ENCODE data around the gene GEMIN7.
A peak's percentile ranks its signal among the peaks of the same experiment; 100 is the strongest.

The GEMIN7 gene

DNA sequence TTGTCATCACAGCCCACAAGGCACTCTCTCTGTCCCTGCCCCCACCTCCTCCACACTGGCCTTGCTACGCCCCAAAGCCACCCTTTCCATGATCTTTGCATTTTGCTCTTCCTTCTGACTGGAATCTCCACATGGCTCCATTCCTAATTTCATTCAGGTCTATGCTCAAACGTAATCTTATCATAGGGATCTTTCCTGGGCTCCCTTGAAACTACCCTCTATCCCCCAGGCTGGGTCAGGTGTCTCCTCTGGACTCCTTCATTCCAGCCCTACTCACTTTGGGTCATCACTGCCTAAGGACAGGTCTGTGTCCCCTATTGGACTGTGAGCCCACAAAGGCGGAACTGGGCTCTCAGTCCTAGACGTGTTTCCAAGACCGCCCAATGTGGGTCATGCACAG, 3.1 kb downstream of the GEMIN7 start:
- no peak for DNase-seq

DNA sequence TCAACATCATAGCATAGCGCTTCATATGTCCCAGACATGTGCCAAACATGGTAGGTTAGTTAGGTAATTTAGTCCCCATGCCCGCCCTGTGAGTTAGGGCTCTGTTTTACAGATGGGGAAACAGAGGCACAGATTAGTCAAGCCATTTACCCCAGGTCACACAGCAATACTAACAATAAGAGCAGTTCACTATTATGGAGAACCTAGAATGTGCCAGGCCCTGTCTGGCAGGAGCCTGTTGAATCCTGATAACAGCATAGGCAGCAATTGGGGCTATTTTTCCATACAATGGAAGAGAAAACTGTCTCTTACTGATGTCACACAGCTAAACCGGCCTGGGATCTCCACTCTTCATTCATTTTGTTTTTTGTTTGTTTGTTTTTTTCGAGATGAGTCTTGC, 7.4 kb downstream of the GEMIN7 start:
- no peak for DNase-seq

DNA sequence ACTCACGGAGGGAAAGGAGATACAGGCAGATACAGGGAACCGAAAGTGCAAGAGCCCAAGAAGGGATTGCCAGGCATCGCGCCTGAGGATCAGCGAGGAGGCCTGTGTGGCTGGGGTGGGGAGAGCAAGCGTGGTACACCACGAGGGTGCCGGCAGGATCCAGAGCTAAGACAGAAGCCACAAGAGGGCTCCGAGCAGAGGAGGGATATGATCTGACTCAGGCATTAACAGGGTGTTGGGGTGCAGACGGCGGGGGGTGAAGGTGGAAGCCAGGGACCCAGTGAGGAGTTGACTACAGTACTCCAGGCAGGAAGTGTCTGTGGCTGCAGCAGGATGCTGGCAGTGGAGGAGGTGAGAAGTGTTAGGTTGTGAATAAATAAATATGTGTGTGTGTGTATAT, 8.5 kb downstream of the GEMIN7 start:
- peak in 1 of 58 donors; percentile 5 for DNase-seq

DNA sequence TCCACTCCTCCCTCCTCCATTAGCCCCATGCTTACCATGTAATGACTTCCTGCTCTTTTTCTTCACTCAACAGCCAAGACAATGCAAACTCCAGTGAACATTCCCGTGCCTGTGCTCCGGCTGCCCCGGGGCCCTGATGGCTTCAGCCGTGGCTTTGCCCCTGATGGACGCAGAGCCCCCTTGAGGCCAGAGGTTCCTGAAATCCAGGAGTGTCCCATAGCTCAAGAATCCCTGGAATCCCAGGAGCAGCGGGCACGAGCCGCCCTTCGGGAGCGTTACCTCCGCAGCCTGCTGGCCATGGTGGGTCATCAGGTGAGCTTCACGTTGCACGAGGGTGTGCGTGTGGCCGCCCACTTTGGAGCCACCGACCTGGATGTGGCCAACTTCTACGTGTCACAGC, 11.0 kb downstream of the GEMIN7 start:
- no peak for DNase-seq

DNA sequence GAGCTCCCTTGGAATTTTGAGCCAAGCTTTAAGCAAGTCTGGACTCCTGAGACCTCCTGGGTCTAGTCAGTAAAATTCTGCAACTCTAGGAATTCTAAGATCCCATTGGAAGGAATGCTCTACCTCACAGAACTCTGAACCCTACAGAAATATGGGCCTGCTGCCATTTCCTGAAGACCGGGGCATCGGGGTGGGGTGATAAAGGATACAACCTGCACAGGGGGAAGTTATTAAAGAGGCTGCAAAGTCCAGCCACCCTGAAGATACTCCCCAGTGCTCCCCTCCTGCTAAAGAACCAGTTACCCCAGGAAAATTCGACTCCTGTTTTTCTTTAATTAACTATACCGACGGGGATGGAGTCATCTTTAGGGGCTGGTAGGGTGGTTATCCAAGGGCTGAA, 11.5 kb downstream of the GEMIN7 start:
- DNase-seq, result no peak

DNA sequence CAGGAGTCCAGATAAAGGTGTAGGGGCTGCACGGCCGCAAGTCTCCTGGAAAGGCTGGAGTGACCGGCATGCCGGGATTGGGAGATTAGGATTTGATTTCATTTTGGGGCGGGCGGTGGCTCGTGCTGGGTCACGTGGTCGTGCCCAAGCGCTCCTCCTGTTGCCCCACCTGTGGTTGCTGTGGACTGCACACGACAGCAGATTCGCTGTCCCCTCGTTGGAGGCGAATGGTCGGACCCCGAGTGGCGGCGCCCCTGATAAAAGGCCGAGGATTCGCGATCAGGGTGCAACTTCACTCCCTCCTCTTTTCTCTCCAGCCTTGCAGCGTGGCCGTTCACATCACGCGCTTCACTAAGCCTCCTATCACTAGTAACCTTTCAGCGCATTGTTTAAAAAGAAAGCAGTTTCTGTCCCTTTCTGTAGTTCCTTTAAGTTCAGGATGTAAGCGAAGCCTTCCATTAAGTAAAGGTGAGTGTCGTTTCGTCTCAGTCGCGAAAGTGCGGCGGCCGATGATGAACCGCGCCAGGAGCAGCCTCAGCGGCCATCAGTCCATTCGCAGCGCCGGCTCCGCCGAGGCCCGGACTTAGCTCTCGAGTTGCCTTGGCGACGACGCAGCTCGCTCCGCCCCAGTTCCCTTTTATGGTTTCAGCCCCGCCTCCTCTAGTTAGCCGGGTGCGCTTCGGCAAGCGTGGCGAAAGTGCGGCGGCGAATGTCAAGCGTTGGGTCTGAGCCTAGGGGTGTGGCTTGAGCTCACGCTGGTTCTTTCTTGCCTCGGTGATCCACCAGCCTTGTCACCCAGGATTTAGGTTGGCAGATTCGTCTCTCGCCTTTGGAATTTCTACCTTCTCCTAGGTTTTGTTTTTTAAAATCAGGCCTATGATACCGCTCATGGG, 12.2 kb downstream of the GEMIN7 start:
- peak; percentile 83 to 99 (median 98) for DNase-seq

DNA sequence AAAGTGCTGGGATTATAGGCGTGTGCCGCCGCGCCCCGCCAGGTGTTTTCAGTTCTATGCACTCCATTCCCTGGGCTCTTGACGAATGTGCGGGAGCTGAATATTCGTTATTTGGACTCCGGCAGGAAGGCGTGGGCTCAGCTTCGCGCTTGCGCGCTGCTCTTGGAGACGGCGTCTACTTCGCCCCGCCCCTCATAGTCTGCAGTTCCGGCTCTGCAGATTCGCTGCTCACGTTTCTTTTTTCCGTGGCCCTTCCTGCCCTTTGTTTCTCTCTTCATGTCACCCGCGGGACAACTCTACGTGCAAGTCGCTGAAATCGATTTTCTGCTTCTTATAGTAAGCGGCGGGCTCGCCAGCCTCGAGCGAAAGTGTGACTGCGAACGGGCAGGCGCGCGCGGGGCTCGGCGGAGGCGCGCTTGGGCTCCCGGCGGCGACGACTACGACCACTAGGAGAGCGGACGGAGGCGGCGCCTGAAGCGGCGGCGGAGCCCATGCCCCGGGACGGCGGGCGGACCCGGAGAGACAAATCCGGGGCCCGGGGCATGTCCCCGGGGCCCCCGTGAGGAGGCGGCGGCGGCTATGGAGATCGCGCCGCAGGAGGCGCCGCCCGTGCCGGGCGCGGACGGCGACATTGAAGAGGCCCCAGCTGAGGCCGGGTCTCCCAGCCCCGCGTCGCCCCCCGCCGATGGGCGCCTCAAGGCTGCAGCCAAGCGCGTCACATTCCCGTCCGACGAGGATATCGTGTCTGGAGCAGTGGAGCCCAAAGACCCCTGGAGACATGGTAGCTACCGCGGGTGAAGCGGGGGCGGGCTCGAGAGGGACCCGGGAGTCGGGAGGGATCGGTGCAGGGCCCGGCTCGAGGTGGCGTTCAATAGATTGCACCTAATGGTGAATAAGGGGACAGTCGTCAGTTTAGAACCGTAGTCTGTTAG, 14.0 kb downstream of the GEMIN7 start, which contains the start of gene PPP1R37:
Gene PPP1R37 (plus strand): TSS at position 433 of the 932 bp plus-strand sequence. CDS start 147 bp downstream, at position 580.
- DNase-seq, result peak; percentile 42 to 94 (median 87)

DNA sequence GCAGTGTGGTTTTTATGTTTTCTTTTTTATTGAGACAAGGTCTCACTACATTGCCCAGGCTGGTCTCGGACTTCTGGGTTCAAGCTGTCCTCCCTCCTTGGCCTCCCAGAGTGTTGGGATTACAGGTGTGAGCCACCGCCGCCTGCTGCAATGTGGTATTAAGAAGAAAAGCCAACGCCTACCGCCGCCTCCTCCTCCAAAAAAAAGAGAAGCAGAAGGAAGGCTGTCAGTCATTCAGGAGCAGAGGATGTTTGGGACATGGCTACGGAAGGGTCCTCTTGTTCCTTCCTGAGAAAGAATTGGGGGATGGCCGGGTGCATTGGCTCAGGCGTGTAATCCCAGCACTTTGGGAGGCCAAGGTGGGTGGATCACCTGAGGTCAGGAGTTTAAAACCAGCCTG, 15.1 kb downstream of the GEMIN7 start:
- no peak for DNase-seq

DNA sequence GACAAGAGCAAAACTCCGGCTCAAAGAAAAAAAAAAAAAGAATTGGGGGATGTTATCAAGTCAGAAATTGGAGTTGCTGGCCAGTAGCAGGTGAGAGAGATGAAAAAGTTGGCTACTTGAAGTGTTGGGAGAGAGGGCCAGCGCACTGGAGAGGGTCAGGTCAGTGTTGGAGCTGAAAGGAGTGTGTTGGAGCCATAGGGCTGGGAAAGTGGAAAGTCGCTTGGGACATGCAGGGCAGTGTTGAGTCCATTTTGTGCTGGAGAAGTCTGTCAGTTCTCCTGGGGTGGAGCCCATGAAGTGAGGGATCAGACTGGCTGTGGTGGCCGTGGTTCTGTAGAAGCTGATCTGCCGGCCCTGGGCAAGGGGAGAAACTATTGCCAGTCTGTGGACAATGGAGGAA, 15.6 kb downstream of the GEMIN7 start:
- DNase-seq, result no peak

DNA sequence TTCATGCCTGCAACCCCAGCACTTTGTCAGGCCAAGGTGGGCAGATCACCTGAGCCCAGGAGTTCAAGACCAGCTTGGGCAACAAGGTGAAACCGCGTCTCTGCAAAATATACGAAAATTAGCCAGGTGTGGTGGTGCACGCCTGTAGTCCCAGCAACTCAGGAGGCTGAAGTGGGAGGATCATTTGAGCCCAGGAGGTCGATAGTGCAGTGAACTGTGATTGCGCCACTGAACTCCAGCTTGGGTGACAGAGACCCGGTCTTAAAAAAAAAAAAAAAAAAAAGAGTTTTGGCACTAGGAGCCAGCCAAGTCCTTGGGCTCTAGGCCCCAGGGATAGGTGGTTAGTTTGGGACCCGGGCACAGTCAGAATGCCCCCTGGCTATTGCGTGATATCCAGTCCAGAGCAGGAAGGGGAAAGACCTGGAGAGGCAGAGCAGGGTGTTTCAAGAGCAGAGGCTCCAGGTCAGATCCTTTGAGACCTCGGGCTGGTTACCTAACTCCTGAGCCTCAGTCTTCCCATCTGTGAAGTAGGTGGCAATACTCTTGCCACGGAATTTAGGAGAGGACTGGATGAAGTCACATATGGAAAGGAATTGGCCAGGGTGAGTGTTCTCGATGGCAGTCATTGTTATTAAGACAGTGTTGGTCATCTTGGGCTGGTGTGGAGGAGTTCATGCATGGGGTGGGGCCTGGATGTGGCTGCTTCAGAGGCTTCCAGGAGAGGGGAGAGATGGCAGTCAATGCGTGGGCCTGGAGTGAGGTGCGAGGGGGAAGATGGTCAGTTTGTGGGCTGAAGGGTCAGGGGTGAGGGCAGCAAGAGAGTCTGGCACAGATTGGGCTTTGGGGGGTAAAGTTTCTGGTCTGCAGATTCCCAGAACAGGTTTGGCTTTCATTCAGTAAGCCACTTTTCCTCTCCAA, 16.7 kb downstream of the GEMIN7 start:
- DNase-seq, result no peak

DNA sequence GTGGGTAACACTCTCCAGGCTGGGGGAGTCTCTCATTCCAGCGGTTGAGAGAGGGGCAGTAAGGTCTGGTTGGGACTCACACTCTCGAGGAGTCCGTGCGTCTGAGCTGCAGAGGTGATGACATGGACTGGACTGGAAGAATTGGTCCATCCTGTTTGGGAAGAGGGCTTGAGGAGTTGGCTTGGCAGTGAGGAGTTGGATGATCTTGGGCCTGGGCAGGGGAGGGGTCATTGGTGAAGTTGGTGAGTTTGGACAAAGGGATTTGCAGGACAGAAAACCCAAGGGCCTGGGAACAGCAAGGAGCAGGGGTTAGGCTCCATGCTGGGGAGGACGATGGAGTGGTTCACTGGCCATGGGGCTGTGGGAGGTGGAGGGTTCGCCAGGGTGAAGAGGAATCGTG, 17.6 kb downstream of the GEMIN7 start:
- DNase-seq, result no peak

DNA sequence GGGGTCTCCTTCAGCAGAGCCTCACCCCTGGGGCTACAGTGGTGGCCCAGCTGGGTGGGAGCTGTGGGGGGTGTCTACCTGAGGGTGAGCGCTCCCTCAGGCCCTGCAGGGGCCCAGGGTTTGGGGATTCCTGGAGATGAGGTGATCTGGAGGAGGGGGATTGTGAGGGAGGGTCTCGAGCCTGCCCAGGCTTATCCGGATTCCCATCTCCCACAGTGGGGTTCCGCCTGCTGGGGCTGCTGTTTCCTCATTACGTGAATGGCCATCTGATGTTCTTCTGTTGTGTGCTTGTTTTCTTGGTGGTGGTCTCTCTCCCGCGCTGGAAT, 18.4 kb downstream of the GEMIN7 start:
- no peak for DNase-seq

DNA sequence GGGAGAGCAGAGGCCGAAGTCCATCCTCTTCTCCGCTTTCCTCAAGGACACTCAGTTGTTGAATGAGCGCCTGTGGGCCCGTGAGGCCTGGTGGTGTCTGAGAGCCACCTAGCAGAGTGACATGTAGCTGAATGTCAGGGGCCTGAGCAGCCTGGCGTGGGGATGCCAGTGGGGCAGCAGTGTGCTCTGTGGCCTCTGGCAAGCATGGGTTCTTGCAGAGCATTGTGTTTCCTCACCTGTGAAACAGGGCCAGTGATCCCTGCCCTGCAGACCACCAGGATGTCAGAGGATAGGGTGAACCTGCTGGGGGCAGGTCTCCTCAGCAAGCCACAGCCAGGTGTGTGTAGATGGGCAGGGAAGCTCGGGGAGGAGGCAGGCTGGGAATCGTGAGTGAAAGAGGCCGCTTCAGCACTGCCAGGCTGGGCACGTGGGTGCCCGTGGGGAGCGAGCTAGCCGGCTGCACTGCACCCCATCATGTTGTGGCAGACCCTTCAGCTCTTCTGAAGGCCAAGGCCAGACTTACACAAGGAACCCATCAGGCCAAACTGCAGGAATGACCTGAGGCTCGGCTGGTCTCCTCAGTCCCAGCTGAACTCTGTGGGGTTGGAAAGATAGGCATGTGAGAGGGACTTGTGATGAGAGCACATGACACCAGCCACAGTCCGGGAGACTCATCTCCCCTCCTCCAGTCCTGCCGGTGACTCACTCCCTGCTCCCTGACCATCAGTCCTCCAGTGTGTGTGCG, 18.9 kb downstream of the GEMIN7 start:
- peak in 48 of 58 donors; percentile 24 to 82 (median 52) for DNase-seq

DNA sequence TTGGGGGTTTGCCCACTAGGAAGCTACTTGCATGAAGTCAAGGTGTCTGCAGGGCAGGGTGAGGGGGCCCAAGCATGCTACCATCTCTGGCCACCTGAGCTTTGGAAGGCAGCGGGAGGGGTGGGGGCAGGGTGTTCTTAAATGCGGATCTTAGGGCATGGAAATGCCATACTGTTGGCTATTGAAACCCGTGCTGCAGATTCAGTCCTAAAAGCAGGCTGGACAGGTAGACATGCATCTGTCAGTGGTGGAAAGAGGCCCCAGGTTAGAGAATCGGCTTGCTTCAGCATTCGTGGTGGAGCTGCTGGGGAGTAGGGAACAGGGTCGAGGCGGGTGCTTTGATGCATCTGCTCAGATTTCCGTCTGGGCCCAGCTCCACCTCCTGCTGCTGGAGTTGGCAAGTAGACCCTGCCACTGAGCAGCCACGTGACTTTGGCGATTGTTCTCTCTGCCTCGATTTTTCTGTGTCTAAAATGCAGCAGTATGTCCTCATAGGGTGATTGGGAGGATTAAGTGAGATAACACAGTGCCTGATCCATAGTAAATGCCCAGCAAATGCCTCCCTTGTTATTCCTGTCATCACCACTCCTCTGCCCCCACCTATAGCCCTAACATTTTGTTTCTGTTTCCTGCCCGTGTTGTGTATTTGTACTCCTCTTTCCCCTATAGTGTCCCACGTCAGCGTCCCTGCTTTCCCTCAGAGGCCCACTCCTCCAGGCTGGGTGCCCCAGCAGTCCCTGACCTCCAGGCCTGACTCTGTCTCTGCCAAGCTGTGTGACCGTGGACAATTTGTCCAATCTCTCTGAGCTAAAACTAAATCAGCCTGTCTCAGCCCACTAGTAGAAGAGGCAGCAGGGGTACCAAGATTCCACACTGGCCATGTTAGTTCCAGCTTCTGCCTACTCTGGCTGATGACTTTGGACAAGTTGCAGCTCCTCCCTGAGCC, 19.7 kb downstream of the GEMIN7 start:
- peak in 57 of 58 donors; percentile 31 to 88 (median 71) for DNase-seq

DNA sequence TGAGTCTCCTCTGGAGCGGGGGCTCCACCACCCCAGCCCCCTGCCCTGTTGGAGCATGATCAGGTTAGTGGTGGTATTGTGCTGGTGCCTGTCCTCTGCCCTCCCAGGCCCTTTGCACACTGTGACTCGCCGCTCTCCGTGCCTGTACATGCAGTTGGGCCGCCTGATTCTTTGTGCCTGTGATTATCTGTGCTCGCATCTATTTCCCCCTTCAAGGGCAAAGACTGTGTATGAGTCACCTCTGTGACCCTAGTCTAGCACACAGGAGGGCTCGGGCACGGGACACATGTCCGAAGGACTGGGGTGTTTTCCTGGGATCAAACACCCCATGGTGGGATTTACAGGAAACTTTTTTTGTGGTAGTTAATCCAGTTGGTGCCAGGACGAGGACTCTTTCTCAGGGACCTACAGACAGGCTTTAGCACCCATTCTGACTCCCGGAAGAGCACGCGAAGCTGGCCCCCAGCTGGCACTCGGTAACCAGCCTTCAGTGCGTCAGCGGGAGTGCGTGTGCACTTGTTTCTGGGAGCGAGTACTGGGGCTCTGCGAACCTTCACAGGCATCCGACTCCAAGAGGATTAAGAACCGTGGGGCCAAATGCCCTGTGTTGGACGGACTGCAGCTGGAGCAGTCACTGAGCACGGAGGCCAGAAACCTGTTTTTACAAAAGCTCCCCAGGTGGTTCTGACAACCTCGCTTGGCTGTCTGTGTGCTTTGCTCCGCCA, 20.6 kb downstream of the GEMIN7 start:
- DNase-seq, result peak in 21 of 58 donors; percentile 14 to 64 (median 34)

DNA sequence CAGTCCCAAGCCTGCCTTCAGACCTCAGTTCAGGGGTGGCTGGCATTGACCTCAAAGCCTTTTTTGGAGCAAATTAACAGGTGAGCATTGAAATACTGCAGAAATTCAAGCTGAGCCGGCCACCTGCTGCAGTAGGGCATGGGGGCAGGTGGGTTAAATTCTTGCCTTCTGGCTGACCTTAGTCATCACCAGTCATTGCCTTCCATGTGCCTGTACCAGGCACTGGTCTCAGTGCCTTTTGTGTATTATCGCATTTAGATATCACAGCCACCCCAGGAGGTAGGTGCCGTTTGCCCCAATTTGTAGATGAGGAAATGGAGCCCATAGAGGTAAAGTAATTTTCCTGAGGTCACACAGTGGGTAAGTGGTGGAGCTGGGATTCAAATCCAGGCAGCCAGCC, 21.1 kb downstream of the GEMIN7 start:
- no peak for DNase-seq

DNA sequence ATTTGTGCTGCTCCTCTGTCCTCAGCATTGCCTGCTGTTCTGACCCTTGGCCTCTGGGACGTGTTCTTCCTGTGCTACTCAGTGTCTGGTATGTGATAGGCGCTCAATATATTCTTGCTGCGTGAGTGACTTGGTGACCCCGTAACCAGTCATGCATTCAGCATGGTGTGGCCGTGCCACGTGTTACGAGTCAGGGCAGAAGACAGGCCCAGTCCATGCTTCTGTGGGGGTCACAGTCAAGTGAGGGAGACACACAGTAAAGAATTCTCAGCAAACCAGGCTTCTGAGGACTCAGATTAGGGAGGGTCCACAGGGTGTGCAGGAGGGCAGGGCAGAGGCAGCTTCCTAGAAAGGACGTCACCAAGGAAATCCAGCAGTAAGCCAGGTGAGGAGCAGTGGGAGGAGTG, 21.8 kb downstream of the GEMIN7 start:
- DNase-seq, result no peak

DNA sequence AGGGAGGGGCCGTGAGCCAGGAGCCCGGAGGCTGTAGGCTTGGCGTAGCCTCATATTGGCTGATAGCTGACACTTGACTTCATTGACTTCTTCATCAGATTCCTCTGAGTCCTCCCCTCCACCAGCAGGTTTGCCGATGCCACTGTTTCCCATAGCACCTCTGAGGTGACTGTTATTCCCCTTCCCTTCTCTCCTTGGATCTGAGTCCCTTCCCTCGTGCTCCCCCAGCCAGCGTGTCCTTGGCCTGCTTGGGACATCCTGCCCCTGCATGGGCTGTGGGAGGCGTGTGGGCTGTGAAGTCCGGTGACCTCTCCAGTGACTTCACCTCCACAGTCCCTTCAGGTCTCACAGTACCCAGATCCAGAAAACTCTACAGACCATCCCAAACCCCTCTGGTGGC, 22.7 kb downstream of the GEMIN7 start:
- DNase-seq, result no peak

Data from anterior cingulate cortex (tissue), 58 donors.